ENCODE results near the gene IDH3B. TPM values are rescaled to one million over a fixed set of nuclear protein-coding genes. Genes with fewer than 3 reads are reported as not detected.

IDH3B gene
- total RNA-seq, 1 donor from 2014 or later, result 220 TPM

DNA sequence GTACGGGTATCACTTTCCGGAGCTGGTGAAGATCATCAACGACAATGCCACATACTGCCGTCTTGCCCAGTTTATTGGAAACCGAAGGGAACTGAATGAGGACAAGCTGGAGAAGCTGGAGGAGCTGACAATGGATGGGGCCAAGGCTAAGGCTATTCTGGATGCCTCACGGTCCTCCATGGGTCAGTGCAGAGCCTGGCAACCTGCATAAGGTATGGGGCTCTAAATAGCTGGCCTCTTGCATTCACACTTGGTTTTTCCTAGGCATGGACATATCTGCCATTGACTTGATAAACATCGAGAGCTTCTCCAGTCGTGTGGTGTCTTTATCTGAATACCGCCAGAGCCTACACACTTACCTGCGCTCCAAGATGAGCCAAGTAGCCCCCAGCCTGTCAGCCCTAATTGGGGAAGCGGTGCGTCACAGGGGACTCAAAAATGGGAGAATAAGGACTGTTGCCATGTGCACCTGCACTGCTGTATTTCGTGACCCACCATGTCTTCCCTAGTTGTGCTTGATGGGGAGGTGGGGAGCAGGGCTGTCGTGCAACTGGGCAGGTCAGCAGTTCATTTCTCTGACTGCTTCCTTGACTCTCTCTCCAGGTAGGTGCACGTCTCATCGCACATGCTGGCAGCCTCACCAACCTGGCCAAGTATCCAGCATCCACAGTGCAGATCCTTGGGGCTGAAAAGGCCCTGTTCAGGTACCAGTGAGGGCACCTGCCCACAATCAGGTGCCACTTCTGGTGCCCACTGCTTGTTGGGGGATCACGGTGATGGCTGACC, 8.5 kb downstream of the IDH3B start:
- no peaks in the 10 kb centered on the region for H3K27me3 ChIP-seq (ENCODE audit: low read depth)
- peaks cover 69% of the 10 kb centered on the region for H3K36me3 ChIP-seq
- no peak overlapping the region for H3K27ac ChIP-seq (replicated peaks)
- TF ChIP-seq, protein P1, sequence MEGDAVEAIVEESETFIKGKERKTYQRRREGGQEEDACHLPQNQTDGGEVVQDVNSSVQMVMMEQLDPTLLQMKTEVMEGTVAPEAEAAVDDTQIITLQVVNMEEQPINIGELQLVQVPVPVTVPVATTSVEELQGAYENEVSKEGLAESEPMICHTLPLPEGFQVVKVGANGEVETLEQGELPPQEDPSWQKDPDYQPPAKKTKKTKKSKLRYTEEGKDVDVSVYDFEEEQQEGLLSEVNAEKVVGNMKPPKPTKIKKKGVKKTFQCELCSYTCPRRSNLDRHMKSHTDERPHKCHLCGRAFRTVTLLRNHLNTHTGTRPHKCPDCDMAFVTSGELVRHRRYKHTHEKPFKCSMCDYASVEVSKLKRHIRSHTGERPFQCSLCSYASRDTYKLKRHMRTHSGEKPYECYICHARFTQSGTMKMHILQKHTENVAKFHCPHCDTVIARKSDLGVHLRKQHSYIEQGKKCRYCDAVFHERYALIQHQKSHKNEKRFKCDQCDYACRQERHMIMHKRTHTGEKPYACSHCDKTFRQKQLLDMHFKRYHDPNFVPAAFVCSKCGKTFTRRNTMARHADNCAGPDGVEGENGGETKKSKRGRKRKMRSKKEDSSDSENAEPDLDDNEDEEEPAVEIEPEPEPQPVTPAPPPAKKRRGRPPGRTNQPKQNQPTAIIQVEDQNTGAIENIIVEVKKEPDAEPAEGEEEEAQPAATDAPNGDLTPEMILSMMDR (IDR thresholded peaks at IDR 0.05; ENCODE audit: borderline replicate concordance), result no peak
- intact Hi-C loops (cut with micrococcal nuclease), result no loop called here
- peaks cover 35% of the 10 kb centered on the region for H3K4me1 ChIP-seq
- no peaks in the 10 kb centered on the region for H3K9me3 ChIP-seq (replicated peaks)
- no peak for DNase-seq
- H3K4me3 ChIP-seq, result no peak overlapping the region

DNA sequence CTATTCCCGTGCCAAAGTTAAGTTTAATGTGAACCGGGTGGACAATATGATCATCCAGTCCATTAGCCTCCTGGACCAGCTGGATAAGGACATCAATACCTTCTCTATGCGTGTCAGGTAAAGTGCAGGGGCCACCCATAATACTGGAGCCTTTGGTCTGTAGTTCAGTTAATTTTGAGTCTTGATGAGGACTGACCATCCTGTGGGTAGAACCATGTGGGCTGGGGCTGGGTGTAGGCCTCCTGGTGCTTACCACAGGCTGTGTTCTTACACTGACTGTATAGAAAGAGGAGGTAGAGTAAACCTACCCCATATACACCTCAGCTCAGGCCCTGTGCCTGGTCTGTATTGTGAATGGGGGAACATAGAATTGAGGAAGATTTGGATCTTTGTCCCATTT, 9.2 kb downstream of the IDH3B start:
- Histone ChIP-seq H3K9me3 (replicated peaks) (no peaks in the 10 kb centered on the region), H3K4me3 (no peak overlapping the region), H3K4me1 (peaks cover 35% of the 10 kb centered on the region), H3K27ac (replicated peaks) (no peak overlapping the region), H3K27me3 (ENCODE audit: low read depth) (no peaks in the 10 kb centered on the region), H3K36me3 (peaks cover 62% of the 10 kb centered on the region)
- DNase-seq, result no peak
- intact Hi-C loops (cut with micrococcal nuclease), result no loop called here
- TF ChIP-seq, protein P1 (IDR thresholded peaks at IDR 0.05; ENCODE audit: borderline replicate concordance), result no peak

DNA sequence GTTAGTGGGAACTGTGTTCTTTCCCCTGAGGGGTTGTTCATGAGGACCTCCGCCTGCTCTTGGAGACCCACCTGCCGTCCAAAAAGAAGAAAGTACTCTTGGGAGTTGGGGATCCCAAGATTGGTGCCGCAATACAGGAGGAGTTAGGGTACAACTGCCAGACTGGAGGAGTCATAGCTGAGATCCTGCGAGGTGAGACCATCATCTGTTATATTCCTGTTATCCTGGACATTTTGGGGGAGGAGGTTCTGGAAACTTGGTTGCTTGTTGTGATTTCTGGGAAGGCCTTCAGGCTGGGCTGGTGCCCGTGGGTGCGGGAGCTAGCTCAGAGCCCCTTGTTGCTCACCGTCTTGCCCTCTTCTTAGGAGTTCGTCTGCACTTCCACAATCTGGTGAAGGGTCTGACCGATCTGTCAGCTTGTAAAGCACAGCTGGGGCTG, 9.6 kb downstream of the IDH3B start:
- H3K27me3 ChIP-seq (ENCODE audit: low read depth), result no peaks in the 10 kb centered on the region
- DNase-seq, result no peak
- no peaks in the 10 kb centered on the region for H3K9me3 ChIP-seq (replicated peaks)
- TF ChIP-seq, protein P1 (IDR thresholded peaks at IDR 0.05; ENCODE audit: borderline replicate concordance), result no peak
- H3K4me1 ChIP-seq, result peaks cover 35% of the 10 kb centered on the region
- H3K4me3 ChIP-seq, result peak overlapping the region; percentile 95
- H3K36me3 ChIP-seq, result peaks cover 59% of the 10 kb centered on the region
- H3K27ac ChIP-seq (replicated peaks), result no peak overlapping the region
- intact Hi-C loops (cut with micrococcal nuclease), result no loop called here

DNA sequence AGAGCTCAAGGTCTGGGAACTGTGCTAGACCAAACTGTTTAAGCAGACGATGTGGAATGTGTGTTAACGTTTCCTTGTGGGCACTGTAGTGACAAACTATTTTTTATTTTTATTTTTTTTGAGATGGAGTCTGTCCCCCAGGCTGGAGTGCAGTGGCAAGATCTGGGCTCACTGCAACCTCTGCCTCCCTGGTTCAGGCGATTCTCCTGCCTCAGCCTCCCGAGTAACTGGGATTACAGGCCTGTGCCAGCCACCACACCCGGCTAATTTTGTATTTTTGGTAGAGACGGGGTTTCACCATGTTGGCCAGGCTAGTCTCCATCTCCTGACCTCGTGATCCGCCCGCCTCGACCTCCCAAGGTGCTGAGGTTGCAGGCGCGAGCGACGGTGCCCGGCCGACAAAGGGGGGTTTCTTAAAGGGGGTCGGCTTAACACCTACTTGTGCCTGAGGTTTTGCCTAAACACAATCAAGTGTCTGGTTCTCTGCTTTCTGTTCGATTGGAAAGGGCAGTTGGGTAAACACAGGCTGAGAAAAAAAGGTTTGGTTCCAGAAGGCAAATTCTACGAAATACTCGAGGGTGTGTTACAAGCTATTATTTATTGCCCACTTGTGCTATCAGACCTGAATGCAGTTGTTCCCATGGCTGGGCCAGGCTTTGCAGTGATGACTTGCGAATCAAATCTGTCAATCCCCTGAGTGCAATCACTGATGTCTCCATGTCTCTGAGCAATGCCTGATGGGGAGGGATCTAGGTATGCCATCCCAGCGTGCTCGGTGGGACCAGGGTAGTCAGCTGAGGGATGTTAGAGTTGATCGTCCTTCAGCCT, 10.2 kb downstream of the IDH3B start:
- intact Hi-C loops (cut with micrococcal nuclease), result no loop called here
- Histone ChIP-seq H3K4me3 (peak overlapping the region; percentile 95), H3K9me3 (replicated peaks) (no peaks in the 10 kb centered on the region), H3K27ac (replicated peaks) (peak overlapping the region; percentile 98), H3K36me3 (peaks cover 52% of the 10 kb centered on the region), H3K27me3 (ENCODE audit: low read depth) (no peaks in the 10 kb centered on the region), H3K4me1 (peaks cover 35% of the 10 kb centered on the region)
- TF ChIP-seq, protein P1 (IDR thresholded peaks at IDR 0.05; ENCODE audit: borderline replicate concordance), result no peak
- no peak for DNase-seq

DNA sequence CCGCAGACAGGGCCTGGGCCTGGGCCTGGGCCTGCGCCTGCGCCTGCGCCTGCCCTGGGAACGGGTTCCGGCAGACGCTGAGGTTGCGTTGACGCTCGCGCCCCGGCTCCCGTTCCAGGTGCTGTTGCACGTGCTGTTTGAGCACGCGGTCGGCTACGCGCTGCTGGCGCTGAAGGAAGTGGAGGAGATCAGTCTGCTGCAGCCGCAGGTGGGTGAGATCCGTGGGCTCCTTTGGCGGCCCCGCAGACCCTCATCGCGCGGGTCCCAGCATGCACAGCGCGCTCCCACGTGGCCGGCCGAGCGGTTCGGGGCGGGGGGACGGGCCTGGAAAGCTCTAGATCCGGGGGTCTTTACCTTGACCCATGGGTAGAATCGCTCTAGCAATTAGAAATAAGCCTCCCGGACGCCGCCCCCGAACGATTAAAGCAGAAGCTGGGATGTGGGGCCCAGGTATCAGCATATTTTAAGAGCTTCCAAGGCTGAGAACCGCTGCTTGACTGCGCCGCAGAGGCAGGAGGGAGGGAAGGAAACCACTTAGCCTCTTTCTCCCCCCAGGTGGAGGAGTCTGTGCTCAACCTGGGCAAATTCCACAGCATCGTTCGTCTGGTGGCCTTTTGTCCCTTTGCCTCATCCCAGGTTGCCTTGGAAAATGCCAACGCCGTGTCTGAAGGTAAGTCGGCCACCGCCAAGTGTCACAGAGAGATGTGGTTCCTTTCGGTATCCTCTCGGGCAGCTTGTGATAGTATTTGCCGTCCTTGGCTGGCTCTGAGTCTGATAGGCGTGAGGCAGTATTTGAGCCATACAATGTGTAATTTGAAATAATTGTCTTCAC, 11.1 kb downstream of the IDH3B start:
- peaks cover 35% of the 10 kb centered on the region for H3K4me1 ChIP-seq
- intact Hi-C loops (cut with micrococcal nuclease), result no loop called here
- TF ChIP-seq, protein P1 (IDR thresholded peaks at IDR 0.05; ENCODE audit: borderline replicate concordance), result no peak
- no peaks in the 10 kb centered on the region for H3K27me3 ChIP-seq (ENCODE audit: low read depth)
- H3K4me3 ChIP-seq, result peak overlapping the region; percentile 95
- peak overlapping the region; percentile 98 for H3K27ac ChIP-seq (replicated peaks)
- H3K9me3 ChIP-seq (replicated peaks), result no peaks in the 10 kb centered on the region
- H3K36me3 ChIP-seq, result peaks cover 44% of the 10 kb centered on the region
- DNase-seq, result peak; percentile 34
